H9 (cell line): ENCODE measurements around the gene MVB12A. TPM values are rescaled to one million over a fixed set of nuclear protein-coding genes. Genes with fewer than 3 reads are reported as not detected.

Source experiments
- DNase-seq: peaks from one replicate; pipeline ENCODE4 v3.0.0-alpha.2; 2017
- H2AFZ ChIP-seq: one replicate; pipeline ENCODE4 v1.6.1; 2013; ENCODE audit warnings: mild to moderate bottlenecking, low read length, control low read depth, moderate library complexity
- H2AK5ac ChIP-seq: 2 replicates; pipeline ENCODE4 v1.6.1; 2013; ENCODE audit warnings: low read length, control low read depth, mixed read lengths; ENCODE audit not compliant: insufficient read length
- H2BK120ac ChIP-seq: one replicate; pipeline ENCODE4 v1.6.1; 2013; ENCODE audit warnings: low read depth, mild to moderate bottlenecking, low read length, control low read depth, inconsistent platforms; ENCODE audit not compliant: poor library complexity, severe bottlenecking
- H2BK12ac ChIP-seq: 2 replicates; pipeline ENCODE4 v1.6.1; 2013; ENCODE audit warnings: low read length, control low read depth, mixed read lengths, low read depth; ENCODE audit not compliant: insufficient read length
- H2BK15ac ChIP-seq: 2 replicates; pipeline ENCODE4 v1.6.1; 2013; ENCODE audit warnings: low read depth, low read length, control low read depth
- H2BK20ac ChIP-seq: one replicate; pipeline ENCODE4 v1.6.1; 2013; ENCODE audit warnings: low read depth, mild to moderate bottlenecking, low read length, control low read depth, inconsistent platforms; ENCODE audit not compliant: poor library complexity, severe bottlenecking
- H2BK5ac ChIP-seq: 2 replicates; pipeline ENCODE4 v1.6.1; 2013; ENCODE audit warnings: low read length, control low read depth, mixed read lengths; ENCODE audit not compliant: insufficient read length
- H3K14ac ChIP-seq: 2 replicates; pipeline ENCODE4 v1.6.1; 2013; ENCODE audit warnings: low read length, control low read depth; ENCODE audit not compliant: insufficient read depth
- H3K18ac ChIP-seq: 2 replicates; pipeline ENCODE4 v1.6.1; 2013; ENCODE audit warnings: low read depth, mild to moderate bottlenecking, mixed read lengths, low read length, control low read depth; ENCODE audit not compliant: insufficient read length
- H3K23ac ChIP-seq: 2 replicates; pipeline ENCODE4 v1.6.1; 2013; ENCODE audit warnings: low read length, control low read depth, mixed read lengths, low read depth; ENCODE audit not compliant: insufficient read length
- H3K23me2 ChIP-seq: 2 replicates; pipeline ENCODE4 v1.6.1; 2013; ENCODE audit warnings: low read depth, mild to moderate bottlenecking, mixed read lengths, low read length, control low read depth; ENCODE audit not compliant: insufficient read length, poor library complexity, severe bottlenecking
- H3K27ac ChIP-seq: 2 replicates; pipeline ENCODE4 v1.5.1; 2013; ENCODE audit warnings: low read length, control low read depth, mixed read lengths, low read depth; ENCODE audit not compliant: insufficient read length
- H3K27me3 ChIP-seq: 2 replicates; pipeline ENCODE4 v1.6.1; 2013; ENCODE audit warnings: low read length, control low read depth, inconsistent platforms; ENCODE audit not compliant: insufficient read depth
- H3K4ac ChIP-seq: 2 replicates; pipeline ENCODE4 v1.6.1; 2013; ENCODE audit warnings: low read depth, mild to moderate bottlenecking, control low read depth, inconsistent platforms, low read length, moderate library complexity
- H3K4me1 ChIP-seq: 2 replicates; pipeline ENCODE4 v1.6.1; 2013; ENCODE audit warnings: low read length, control low read depth, inconsistent platforms; ENCODE audit not compliant: insufficient read depth
- H3K4me2 ChIP-seq: 2 replicates; pipeline ENCODE4 v1.6.1; 2013; ENCODE audit warnings: low read length, control low read depth, mixed read lengths; ENCODE audit not compliant: insufficient read length, insufficient read depth
- H3K56ac ChIP-seq: 2 replicates; pipeline ENCODE4 v1.6.1; 2013; ENCODE audit warnings: low read depth, mild to moderate bottlenecking, mixed read lengths, low read length, control low read depth; ENCODE audit not compliant: insufficient read length
- H3K79me1 ChIP-seq: 2 replicates; pipeline ENCODE4 v1.6.1; 2013; ENCODE audit warnings: low read depth, mild to moderate bottlenecking, moderate library complexity, low read length, control low read depth, inconsistent platforms; ENCODE audit not compliant: insufficient read depth, poor library complexity, severe bottlenecking
- H3K79me2 ChIP-seq: 2 replicates; pipeline ENCODE4 v1.6.1; 2013; ENCODE audit warnings: low read length, control low read depth, inconsistent platforms; ENCODE audit not compliant: insufficient read depth
- H3K9ac ChIP-seq: 2 replicates; pipeline ENCODE4 v1.6.1; 2013; ENCODE audit warnings: low read length, control low read depth, mixed read lengths; ENCODE audit not compliant: insufficient read length; ENCODE audit errors: extremely low read depth
- H3K9me3 ChIP-seq: one replicate; pipeline ENCODE4 v1.6.1; 2013; ENCODE audit warnings: low read depth, low read length, inconsistent platforms; ENCODE audit not compliant: control insufficient read depth
- H3T11ph ChIP-seq: one replicate; pipeline ENCODE4 v1.6.1; 2013; ENCODE audit warnings: mild to moderate bottlenecking, low read length, control low read depth, inconsistent platforms
- H4K20me1 ChIP-seq: one replicate; pipeline ENCODE4 v1.6.1; 2013; ENCODE audit not compliant: control insufficient read depth, insufficient read length, insufficient read depth
- H4K5ac ChIP-seq: 2 replicates; pipeline ENCODE4 v1.6.1; 2013; ENCODE audit warnings: low read depth, mild to moderate bottlenecking, mixed read lengths, low read length, control low read depth; ENCODE audit not compliant: insufficient read length
- H4K8ac ChIP-seq: replicated peaks from 2 replicates; pipeline ENCODE4 v1.6.1; 2013; ENCODE audit warnings: low read length, control low read depth, mixed read lengths, low read depth; ENCODE audit not compliant: insufficient read length
- H4K91ac ChIP-seq: 2 replicates; pipeline ENCODE4 v1.6.1; 2013; ENCODE audit warnings: low read depth, mild to moderate bottlenecking, moderate library complexity, mixed read lengths, low read length, control low read depth; ENCODE audit not compliant: insufficient read length
- H3K27ac Mint-ChIP-seq, 3 experiments: 2 replicates in 2 of 3; 3 replicates in 1 of 3; pipeline ENCODE4 v1.8.0; 2020 to 2021; ENCODE audit warnings: mixed read lengths in 3 of 3, mild to moderate bottlenecking in 1 of 3, moderate library complexity in 1 of 3
- H3K27me3 Mint-ChIP-seq: 2 replicates; pipeline ENCODE4 v1.8.0; 2021; ENCODE audit warnings: low read depth, mild to moderate bottlenecking, moderate library complexity, mixed read lengths
- H3K36me3 Mint-ChIP-seq, 3 experiments: 2 replicates in 2 of 3; 3 replicates in 1 of 3; pipeline ENCODE4 v1.8.0; 2020 to 2021; ENCODE audit warnings: low read depth in 3 of 3, mixed read lengths in 3 of 3; ENCODE audit not compliant: insufficient read depth in 1 of 3
- H3K4me1 Mint-ChIP-seq, 2 experiments: 2 replicates each; pipeline ENCODE4 v1.8.0; 2020; ENCODE audit warnings: mixed read lengths in 2 of 2
- H3K4me3 Mint-ChIP-seq, 2 experiments: 2 replicates in 1 of 2; 3 replicates in 1 of 2; pipeline ENCODE4 v1.8.0; 2020 to 2021; ENCODE audit warnings: mild to moderate bottlenecking in 2 of 2, mixed read lengths in 2 of 2, moderate library complexity in 1 of 2
- H3K9me3 Mint-ChIP-seq, 2 experiments: 2 replicates in 1 of 2; 3 replicates in 1 of 2; pipeline ENCODE4 v1.8.0; 2020; ENCODE audit warnings: mild to moderate bottlenecking in 2 of 2, mixed read lengths in 2 of 2, moderate library complexity in 1 of 2
- WGBS: extraction: QIAGEN DNeasy Blood & Tissue Kit; methylation state at CpG from one replicate; pipeline ENCODE4 v1.1.7; 2013; ENCODE audit warnings: missing lambda C conversion rate, low lambda C conversion rate, mixed read lengths; ENCODE audit not compliant: insufficient read length; ENCODE audit errors: extremely low coverage; 5-methylcytosine and 5-hydroxymethylcytosine counted together
- total RNA-seq: library from RNA; stranded (reverse); gene quantifications from 2 replicates; pipeline ENCODE4 v1.2.1, GENCODE V29; 2021
- TF ChIP-seq, protein P1 (sequence below): fragments of 200-600 bp; sonication (generic); conservative IDR thresholded peaks from 3 replicates; pipeline ENCODE4 v1.8.0; 2021; ENCODE audit warnings: antibody characterized with exemption, mild to moderate bottlenecking

Gene MVB12A
- total RNA-seq, 1 experiment from 2014 or later: 50.4 TPM

DNA sequence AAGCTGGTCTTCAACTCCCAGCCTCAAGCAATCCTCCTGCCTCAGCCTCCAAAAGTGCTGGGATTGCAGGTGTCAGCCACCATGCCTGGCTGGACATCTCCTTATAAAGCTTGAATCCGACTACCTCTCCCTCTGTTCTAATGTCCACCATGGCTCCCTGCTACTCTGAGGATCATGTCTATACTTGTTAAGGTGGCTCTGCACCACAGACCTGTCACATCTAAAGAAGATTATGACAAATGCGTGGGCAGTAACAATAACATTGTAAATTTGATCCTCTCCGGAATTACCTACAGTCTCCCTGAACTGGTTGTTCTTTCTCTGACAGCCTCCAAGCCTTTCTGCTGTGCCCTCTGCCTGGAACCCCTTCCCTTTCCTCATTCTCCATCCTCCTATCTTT is 39.1 kb downstream of the MVB12A start:
- TF ChIP-seq, protein P1, sequence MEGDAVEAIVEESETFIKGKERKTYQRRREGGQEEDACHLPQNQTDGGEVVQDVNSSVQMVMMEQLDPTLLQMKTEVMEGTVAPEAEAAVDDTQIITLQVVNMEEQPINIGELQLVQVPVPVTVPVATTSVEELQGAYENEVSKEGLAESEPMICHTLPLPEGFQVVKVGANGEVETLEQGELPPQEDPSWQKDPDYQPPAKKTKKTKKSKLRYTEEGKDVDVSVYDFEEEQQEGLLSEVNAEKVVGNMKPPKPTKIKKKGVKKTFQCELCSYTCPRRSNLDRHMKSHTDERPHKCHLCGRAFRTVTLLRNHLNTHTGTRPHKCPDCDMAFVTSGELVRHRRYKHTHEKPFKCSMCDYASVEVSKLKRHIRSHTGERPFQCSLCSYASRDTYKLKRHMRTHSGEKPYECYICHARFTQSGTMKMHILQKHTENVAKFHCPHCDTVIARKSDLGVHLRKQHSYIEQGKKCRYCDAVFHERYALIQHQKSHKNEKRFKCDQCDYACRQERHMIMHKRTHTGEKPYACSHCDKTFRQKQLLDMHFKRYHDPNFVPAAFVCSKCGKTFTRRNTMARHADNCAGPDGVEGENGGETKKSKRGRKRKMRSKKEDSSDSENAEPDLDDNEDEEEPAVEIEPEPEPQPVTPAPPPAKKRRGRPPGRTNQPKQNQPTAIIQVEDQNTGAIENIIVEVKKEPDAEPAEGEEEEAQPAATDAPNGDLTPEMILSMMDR: no peak
- Histone ChIP-seq H3K9me3 (no peaks in the 10 kb centered on the region), H2BK20ac (no peak overlapping the region), H3K27me3 (peaks cover 3% of the 10 kb centered on the region; the same call in 1 of the 2 replicates), H3K18ac (no peak overlapping the region), H3K23me2 (no peaks in the 10 kb centered on the region), H3K79me2 (no peaks in the 10 kb centered on the region), H3K4ac (no peak overlapping the region), H2BK12ac (no peak overlapping the region), H4K8ac (no peak overlapping the region), H2BK15ac (no peak overlapping the region), H3K4me2 (no peak overlapping the region), H3K4me1 (no peaks in the 10 kb centered on the region), H3K23ac (no peak overlapping the region), H2BK120ac (no peak overlapping the region), H3T11ph (no peak overlapping the region), H3K9ac (no peak overlapping the region), H3K56ac (no peak overlapping the region), H4K5ac (no peak overlapping the region), H2BK5ac (no peak overlapping the region), H4K91ac (no peak overlapping the region), H3K79me1 (no peaks in the 10 kb centered on the region), H3K14ac (no peak overlapping the region), H3K27ac (no peak overlapping the region), H4K20me1 (peaks cover 4% of the 10 kb centered on the region), H2AK5ac (no peak overlapping the region), H2AFZ (no peak overlapping the region)
- no peak overlapping the region for H3K4me3 Mint-ChIP-seq
- H3K27me3 Mint-ChIP-seq: peaks cover 50% of the 10 kb centered on the region
- no peak overlapping the region; a peak in 1 of 7 replicates for H3K27ac Mint-ChIP-seq
- peaks cover 5 to 10% of the 10 kb centered on the region in 2 experiments for H3K4me1 Mint-ChIP-seq
- H3K9me3 Mint-ChIP-seq: no peaks in the 10 kb centered on the region
- no peak for DNase-seq
- H3K36me3 Mint-ChIP-seq: no peaks in the 10 kb centered on the region; a peak in 1 of 7 replicates
- WGBS: no CpG with 5 or more reads among the region's 3 CpGs
